NOMO-1 treated with dmso at 0.1 percent for 144 hours (cell line): ENCODE measurements around the gene SULF2.

Experiments used
- DNase-seq: peaks from one replicate; lab custom pipeline; 2025; ENCODE audit not compliant: unreplicated experiment; lab: John Stamatoyannopoulos, UW

The SULF2 gene

DNA sequence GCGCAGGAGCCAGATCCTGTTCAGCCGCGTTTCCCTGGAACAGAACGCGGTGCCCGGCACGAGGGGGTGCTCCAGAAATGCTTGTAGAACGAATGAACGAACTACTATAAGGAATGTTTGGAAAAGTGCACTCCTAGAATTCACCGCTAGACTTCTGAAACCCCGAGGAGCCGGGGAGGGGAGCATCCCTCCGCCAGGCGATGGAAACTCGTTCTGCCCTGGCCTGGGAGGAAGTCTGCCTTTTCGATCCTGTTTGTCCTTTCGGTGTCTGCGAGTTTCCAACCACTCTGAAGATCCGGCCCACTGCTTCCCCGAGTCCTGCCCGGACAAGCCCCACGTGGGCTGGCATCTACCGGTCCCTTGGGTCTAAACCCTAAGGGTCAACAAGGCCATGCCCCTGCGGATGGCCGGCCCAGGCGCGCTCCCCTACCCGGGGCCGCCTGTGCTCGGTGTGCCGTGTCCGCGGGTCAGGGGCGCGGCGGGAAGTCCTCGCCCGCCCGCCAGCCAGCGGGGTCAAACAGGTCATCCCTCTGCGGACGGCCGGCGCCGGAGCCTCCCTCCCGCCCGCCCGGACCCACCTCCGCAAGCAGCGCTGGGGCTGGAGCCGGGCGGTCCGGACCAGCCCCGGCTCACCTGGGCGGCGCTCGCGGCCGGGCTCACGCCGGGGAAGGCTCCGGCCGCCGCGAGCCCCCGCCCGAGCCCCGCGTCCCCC lies 526 bp downstream of the SULF2 start:
- DNase-seq, result no peak

DNA sequence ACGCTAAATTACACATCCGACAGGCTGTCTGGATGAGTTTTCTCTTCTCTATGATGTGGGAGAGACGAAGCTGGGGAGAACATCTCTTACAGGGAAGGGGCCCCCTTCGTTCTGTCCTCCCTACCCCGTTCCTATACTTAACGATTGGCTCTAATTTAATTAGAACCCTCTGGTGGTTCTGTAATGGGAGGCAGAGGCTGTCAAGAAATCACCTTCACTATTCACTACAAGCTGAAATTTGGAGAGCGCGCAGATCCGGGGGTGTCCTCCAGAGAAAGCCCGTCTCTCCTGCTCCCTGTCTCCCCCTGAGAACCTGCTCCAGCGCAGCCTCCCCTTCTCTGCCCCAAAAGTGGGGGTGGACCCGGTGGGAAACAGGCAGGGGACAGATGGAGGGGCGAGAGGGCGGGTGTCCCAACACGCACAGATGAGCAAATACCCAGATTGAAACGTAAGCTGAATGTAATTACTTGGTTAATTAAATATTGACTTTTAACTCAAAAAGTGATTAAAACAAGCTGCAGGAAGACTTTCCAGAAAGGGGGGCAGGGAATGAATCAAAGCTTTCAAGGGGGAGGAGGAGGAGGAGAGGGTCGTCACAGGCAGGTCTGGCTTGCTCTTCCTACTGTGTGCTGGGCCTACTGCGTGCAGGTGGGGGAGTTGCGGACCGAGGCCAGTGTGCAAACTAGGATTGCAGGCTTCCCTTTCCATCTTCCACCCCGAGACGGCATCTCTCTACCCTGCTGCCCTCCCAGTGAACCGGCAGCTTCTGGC lies 1.3 kb downstream of the SULF2 start:
- no peak for DNase-seq

DNA sequence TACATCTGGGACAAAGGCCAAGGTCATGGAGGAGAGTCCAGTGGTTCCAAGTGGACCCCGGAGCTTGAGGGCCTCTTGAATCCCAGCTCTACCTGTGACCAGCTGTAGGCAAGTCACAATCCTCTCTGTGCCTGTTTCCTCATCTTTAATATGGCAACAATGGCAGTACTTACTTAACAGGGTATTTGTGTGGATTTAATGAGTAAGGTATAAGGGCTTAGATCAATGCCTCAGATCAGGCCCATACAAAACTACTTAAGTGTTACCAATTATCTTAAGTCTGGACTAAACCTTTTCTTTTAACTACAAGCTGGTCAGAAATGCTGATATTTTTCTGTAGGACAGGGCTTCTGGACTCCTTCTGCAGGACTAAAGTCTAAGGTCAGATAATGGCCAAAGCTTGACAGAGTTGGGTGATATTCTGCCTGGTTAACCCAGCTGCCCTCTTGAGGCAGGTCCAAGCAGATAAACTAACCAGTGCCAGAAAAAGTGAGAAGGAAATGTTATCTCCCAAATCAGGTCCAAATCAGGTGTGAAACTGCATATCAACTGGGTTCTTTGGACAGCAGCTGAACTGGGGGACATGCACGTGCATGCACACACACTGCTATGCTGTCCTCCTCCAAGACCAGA lies 2.2 kb downstream of the SULF2 start:
- DNase-seq, result no peak

DNA sequence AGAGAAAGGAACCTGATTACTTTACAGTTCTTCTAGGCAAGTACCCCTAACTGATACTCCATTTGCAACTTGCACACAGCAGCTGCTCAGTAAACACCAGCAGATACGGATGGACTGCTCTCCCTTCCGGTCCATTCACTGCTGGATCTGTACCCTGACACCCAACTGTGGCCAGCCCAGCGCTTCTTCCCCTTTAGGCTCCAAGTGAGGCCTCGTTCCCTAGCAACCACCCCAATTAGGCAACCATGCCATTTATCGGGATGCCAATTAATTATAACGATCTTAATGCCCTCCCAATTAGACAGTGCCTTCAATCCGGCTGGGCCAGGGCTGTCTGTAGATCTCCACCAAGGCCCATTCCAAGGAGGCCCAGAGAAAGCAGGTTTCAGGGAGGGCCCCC lies 3.2 kb downstream of the SULF2 start:
- DNase-seq, result no peak

DNA sequence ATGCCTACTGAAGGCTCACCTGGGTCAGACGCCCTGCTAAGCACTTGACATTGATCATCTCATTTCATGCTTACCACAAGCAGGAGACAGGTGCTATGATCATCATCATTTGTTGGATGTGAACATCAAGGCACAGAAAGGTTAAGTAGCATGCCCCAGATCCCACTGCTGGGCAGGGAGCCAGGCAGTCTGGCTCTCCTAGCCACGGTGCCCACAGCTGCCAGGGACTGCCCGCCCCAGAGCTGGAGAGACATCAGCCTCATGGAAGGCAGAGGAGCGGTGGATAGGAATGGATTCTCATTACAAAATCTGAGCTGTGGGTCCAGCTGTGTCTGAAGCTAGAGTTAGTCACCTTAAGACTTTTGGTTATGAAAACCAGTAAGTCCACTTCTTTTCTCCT lies 3.6 kb downstream of the SULF2 start:
- no peak for DNase-seq

DNA sequence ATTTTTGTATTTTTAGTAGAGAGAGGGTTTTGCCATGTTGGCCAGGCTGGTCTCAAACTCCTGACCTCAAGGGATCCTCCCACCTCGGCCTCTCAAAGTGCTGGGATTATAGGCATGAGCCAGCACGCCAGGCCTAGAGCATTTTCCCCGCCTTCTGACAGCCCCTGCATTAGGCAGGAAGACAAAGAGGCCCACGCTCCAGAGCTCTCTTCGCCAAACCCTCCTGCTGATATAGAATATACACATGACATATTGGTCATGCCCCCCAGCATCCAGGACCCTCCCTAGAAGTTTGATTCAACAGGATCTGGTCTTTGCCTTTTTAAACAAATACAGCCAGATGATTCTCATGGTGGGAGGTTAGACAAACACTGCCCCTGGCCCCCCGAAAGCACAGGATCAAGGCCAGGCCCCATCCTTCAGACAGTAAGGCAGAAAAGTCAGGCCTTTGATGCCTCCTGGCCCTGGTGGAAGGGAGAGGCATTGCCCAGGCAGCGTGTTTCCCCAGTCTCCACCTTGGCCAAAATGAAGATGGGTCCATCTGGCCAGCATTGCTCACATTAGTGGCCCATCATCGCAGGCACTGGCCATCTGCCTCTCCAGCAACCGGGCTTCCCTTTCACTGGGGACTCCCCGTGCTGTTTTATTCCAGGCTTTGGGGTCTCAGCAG lies 4.4 kb downstream of the SULF2 start:
- DNase-seq, result no peak

DNA sequence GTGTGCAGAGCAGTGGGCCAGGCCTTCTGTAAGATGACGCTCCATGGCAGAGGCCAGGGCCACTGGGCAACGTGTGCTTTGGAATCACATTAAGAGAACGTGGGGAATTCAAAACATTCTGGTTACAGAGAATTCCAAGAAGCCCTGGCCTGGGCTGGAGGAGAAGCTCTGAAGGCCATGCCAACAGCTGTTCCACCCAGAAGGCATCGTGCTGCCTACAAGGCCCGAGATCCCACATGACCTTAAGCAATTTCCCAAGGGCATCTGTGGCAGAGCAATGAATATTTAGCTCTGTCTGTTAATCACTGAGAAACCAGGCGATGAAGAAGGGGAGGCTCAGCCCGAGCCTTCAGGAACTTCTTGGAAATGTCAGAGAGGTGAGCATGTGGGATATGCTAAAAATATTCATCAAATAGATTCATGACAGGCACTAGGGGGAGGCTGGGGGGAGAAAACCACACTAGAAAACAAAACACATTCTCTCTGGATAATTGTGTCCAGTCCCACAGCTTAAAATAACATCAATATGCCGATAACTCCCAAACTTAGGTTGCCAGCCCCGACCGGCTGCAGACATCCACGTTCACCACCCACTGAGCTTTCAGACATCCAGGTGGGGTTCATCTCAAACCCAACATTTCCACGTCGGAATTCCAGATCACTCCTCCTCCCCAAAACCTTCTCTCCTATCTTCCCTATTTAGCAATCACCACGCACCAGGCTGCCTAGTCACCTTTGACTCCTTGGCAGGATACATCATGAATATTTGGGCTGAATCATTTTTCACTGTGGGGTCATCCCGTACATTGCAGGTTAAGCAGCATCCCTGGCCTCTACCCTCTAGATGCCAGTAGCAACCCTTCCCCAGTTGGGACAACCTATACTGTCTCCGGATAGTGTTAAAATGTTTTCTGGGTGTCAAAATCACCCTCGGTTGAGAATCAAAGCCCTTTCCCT lies 6.6 kb downstream of the SULF2 start:
- DNase-seq, result no peak

DNA sequence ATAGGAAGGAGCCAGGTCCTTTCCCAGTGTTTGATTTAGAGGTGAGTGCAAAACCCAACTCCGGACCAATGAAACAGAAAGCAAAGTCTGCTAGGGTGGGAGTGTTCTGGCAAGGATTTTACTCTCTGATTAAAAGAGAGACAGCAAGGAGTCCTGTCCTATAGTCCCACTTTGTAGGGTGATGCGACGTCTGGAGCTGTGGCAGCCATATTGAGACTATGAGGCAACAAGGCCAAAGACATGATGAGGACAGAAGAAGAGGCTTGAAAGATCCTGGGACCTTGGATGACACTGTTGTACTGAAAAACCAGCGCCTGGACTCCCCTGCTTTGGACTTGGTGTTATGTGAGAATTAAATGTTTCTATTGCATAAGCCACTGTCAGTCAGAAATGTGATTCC lies 8.1 kb downstream of the SULF2 start:
- DNase-seq, result no peak

DNA sequence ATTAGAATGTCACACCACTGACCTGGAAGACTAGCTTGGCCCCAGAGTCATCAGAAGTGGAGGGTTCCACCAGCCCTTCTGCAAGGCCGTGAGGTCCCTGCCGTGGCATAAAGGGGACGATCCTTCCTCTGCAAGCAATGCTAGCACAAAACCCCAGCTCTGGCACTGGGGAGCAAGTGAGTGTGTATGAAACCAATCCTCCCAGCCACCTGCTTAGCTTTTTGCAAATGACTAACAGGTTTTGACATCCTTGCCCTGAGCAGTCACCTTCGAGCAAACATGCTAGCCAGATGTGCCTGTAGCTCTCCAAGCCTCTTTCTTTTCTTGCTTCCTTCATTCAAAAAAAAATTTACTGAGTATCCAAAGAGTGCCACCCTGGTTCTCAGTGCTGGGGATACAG lies 8.6 kb downstream of the SULF2 start:
- no peak for DNase-seq

DNA sequence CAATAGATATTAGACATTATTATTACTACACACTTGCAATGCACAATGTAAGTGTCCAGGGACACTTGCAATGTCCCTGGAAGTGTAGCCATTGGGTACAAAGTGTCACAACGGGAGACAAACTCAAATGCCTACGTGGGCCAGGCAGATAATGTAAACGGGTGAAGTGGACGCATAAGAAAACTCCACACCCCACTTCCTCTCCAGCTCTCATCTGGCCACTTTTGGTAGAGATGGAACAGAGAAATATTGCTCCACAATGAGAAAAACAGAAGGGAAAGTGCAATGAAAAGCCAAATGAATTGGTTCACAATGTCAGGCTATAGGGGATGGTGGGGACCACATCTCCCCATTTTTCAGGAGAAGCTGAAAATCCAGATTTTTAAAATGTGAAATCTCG lies 9.4 kb downstream of the SULF2 start:
- peak; percentile 29 for DNase-seq

DNA sequence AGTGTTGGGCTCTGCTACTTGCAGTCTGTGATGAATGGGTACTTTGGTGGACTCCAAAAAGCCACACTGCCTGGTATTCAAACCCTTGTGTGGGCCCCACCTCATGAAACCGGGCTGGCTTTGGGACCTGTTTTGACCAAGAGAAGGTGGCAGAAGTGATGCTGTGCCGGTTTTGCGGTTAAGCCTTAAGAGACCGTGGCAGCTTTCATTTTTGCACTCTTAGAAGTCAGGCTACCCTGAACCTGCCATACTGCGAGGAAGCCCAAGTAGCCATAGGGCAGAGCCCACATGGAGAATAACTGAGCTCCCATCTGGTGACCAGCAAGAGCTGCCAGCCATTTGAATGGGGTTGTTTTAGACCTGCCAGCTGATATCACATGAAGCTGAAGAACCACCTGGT lies 10.2 kb downstream of the SULF2 start:
- no peak for DNase-seq

DNA sequence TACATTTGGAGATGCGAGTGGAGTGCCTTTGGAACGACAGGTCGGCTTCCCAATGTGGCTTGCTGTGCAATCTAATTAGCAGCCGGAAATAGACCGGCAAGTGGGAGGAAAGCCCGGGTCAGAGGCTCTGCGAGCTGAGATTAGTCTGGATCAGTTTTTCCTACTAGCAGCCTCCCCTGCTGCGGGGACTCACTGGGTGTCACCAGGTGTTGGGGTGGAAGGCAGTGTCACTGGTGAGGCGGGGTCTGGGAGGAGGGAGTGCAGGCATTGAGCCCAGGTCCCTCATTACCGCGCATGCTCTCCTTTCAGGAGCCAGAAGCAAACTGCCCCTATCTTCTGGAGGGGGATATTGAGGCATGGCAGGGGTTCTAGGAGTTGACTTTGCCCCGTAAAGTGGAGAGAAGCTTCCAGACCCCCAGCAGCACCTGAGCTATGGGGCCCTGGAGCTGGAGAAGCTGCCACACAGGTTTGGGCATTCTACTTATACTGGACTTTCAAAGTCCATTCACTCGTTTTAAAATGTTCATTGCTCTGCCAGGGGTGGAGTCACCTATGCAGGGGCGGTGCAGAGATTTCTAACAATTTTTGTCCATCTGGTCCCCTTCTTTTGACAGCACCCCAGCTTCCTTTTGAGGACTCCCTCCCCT lies 11.0 kb downstream of the SULF2 start:
- DNase-seq, result no peak

DNA sequence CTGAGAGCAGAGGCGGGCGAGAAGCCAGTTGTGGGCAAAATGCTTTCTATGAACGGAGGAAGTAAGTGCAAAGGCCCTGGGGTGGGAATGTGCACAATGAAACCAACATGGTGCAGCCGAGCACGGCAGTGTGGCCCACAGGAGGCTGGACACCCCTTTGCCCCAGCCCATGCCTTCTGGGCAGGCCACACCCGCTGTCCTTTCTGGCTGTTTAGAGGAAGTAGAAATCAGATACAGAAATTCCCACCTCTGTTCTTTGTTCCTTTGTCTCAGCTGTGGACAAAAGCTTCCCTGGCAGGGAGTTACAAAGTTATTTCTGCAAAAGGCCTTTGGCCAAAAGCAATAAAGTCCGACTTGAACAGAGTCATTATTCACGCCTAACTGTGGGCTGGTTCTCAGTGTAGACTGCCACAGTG lies 11.9 kb downstream of the SULF2 start:
- no peak for DNase-seq

DNA sequence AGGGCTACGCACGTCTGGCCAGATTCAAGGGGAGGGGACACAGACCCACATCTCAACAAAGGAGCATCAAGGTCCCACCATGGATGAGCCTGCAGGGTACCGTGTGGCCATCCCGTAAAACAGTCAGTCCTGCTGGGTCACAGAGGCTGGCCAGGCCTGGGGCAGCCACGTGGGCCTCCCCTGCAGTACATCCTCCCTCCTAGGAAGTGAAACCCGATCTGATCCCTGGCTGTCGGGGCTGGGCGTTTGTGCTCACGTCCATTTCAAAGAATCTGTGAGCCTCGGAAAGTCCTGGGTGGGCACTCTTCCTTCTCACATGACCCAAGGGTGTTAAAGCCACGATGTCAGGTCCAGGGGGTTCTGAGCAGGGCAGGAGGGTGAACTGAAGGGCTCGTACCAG lies 14.3 kb downstream of the SULF2 start:
- DNase-seq, result peak; percentile 17

DNA sequence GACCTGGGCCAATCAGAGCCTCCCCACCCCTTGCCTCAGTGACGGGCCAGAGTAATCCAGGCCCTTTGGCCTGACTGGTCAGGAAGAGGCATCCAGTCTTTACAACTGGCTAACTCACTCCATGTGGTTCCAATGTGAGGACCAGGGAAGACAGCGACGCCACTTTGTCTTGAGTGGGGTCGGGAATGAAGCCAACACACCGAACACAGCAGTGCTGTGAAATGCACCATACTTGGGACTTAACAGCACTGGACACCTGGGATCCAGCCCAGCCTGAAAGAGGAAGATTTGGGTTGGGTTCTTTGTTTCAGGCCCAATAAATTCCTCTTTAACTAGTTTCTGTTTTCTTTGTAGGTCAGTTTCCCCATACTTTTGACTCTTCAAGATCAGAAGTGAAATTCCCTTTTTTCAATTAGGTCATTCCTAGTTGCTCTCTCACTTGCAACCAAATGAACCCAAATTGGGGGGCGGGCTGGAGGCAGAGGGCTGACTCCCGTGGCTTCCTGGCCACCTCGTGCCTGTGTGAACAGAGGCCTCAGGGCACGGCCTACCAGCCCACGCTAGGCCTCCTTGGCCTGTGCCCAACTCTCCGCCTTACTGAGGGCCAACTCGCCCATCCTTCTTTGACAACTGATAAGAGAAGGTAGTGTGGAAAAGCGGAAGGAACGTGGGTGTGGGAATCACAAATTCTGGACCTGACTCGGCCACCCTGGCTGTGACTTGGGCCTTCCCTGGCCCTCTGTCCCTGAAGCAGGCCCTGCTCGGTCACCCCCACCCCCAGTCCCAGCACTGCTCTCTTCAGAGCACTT lies 17.1 kb downstream of the SULF2 start:
- no peak for DNase-seq

DNA sequence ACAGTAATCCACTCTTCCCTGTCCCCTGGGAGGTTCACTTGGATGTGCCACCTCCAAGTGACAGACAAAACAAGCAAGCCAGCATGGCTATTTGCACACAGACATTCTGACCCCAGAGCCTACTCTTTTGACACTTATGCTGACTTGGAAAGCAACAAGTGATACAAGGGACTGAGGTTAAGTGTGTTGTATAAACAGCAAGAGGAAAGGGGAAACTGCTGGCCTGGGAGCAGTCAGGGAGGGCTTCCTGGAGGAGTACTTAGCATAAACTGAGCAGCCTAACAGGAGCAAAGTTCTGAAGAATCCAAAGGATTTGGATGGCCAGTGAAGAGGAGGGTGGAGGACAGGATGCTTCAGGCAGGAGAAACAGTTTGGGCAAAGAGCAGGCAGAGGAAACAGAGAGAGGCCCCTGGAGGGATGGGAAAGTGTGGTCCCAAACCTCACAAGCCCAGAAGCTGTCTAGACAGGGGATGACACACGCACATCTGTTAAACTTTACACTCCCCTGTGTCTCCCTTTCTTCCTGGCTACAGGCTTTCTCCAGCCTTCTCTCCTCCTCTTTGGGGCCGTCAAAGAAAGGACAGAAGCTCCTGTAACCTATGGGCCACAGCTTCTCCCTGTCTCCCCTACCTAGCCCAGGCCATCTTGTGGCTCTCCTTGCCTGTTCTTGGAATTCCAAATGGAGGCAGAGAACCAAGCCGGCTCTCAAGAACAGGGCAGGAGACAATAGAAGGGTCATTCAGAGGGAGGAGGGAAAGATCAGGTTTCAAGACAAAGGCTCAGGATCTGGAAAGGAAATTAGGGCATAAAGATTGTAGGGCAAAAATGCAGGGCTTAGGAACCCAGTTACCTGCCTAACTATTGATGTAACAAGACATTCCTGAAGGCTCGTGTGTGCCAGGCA lies 19.3 kb downstream of the SULF2 start:
- DNase-seq, result no peak

DNA sequence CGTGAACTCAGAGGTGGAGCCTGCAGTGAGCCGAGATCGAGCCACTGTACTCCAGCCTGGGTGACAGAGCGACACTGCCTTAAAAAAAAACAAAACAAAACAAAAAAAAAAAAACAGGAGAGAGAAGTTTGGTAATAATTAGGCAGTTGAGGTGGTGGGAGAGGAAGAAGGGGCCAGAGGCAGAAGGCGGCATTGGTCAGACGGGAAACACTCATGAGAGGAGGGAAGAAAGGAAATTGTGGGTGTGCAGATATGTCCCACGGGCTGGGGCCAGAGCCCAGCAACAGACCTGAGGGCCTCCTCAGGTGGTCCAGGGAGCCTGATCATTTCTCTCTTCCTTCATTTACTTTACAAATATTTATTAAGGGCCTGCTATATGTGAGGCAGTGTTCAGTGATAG lies 20.0 kb downstream of the SULF2 start:
- DNase-seq, result no peak

DNA sequence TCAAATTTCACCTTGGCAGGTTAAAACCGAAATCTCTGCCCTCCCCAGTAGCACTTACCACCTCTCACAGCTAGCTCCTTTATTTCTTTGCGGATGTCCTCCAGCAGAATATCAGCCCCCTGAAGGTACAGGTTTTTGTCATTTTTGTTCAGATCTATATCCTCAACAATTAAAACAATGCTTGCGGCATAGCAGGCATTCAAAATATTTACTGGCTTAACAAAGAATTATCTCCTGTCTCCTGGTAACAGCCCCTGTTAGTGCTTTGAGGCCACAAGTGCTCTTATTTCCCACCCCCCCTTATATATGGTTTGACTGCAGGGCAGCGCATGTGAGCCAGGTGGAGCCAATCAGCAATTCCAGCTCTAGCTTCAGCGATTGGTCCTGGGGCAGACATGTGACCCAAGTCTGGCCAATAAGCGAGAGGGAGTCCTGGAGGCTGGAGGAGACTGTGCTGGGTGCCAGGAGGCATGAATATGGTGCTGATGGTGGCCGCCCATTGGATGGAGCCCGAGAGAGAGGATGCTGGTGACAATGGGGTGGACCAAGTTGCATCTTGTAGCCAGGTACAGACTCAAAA lies 21.0 kb downstream of the SULF2 start:
- no peak for DNase-seq
